Dermis lymphatic vessel endothelial cell (primary cell): ENCODE results near the gene NFS1. TPM values are rescaled to one million over a fixed set of nuclear protein-coding genes. Genes with fewer than 3 reads are reported as not detected.

Source experiments
- total RNA-seq: library from RNA; depleted of rRNA; stranded (reverse); fragments of >200 nt; gene quantifications from 2 replicates; pipeline ENCODE4 v1.2.1, GENCODE V29; 2014

NFS1 gene
- total RNA-seq, result 6.5 and 15.7 TPM in 2 replicates

DNA sequence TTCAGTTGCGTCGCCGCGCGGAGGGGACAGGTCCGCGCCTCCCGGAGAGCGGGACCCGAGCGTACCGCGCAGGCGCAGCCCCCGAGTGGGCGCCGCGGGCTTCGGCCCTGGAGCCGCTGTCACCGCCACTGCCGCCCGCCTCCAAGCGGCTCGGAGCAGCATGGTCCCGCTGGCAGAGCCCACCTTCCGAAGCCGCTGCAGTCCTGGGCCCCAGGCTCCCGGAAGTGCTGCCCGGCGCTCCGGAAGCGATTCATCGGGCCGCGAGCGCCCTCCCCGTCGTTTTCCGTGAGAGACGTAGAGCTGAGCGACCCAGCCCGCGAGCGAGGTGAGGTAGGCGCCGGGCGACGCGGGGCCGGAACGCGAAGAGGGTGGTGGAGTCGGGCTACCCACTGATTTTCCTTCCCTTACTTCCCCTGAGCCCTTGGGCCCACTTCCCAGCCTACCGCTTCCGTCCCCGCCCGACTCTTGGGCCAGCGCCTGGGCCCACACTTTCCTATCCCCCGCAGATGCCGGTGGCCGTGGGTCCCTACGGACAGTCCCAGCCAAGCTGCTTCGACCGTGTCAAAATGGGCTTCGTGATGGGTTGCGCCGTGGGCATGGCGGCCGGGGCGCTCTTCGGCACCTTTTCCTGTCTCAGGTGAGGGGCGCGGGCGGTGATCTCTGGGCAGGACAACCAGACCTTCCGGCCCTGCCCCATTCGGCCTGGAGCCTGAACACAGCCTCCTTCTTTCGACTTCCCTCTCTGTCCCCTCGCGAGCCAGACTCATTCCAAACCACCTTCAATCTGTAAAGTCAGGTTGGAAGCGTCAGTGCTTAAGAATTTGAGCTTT, at the start of gene NFS1, which contains the start of gene ROMO1:
NFS1 (minus strand) TSS at position 226 of the 830 bp plus-strand sequence; CDS start at position 162, 64 bp downstream.
ROMO1 (plus strand) TSS at position 279 of the 830 bp plus-strand sequence; CDS start at position 507, 228 bp downstream.

GRCh38 chr20:35741892-35742740, 43.0 kb upstream of the NFS1 start, which contains the start of gene RBM39:
TSS of gene RBM39 (minus strand) at chr20:35742260. CDS start at chr20:35740874, 1,386 bp downstream.

GRCh38 chr20:35664466-35665206, 34.5 kb downstream of the NFS1 start, which contains the start of the genes CPNE1 and RBM12:
TSS of gene CPNE1 (minus strand) at chr20:35664900. CDS start at chr20:35632923, 31,977 bp downstream.
TSS of gene RBM12 (minus strand) at chr20:35664900. CDS start at chr20:35655322, 9,578 bp downstream.

Other genes with a start within 250 kb of the NFS1 start
- 10.2 and 17.3 TPM in 2 replicates for gene CEP250, start 243.8 kb downstream of the NFS1 start, total RNA-seq
- not detected in 2 replicates for gene C20orf173, start 169.7 kb downstream of the NFS1 start, total RNA-seq
- gene ERGIC3, start 157.3 kb downstream of the NFS1 start, total RNA-seq, result 358 and 363 TPM in 2 replicates
- 14.5 and 21.6 TPM in 2 replicates for gene SPAG4, start 83.5 kb downstream of the NFS1 start, total RNA-seq
- gene CPNE1, start 34.5 kb downstream of the NFS1 start, total RNA-seq, result 83.7 and 123 TPM in 2 replicates
- 43.7 and 55.0 TPM in 2 replicates for gene RBM12, start 34.5 kb downstream of the NFS1 start, total RNA-seq
- 191 and 337 TPM in 2 replicates for gene ROMO1, start 53 bp upstream of the NFS1 start, total RNA-seq
- 251 and 349 TPM in 2 replicates for gene RBM39, start 42.9 kb upstream of the NFS1 start, total RNA-seq
- 24.8 and 24.9 TPM in 2 replicates for gene PHF20, start 72.7 kb upstream of the NFS1 start, total RNA-seq